PC-3 (cell line): ENCODE data around the gene LIME1. TPM values are rescaled to one million over a fixed set of nuclear protein-coding genes. Genes with fewer than 3 reads are reported as not detected.

ENCODE experiments used
- ATAC-seq: fragments of 200-7000 bp; cut with Tn5 transposase; 2 replicates; pipeline ENCODE4 v1.9.1; 2020; ENCODE audit warnings: mild to moderate bottlenecking, moderate library complexity
- BruUV-seq: library from RNA; stranded (reverse); fragments of 400-500 nt; replicated peaks from 2 replicates; lab custom pipeline; 2021; lab: Mats Ljungman, UMichigan
- CTCF ChIA-PET: fragments of 300-600 bp; sonication (Branson Sonifier 250); formaldehyde crosslinking; loops from one replicate; lab custom pipeline; 2022; ENCODE audit warnings: antibody characterized with exemption; lab: Charles Lee
- POLR2A ChIA-PET: fragments of 300-600 bp; sonication (Branson Sonifier 250); formaldehyde crosslinking; loops from one replicate; lab custom pipeline; 2022; ENCODE audit warnings: antibody characterized with exemption; ENCODE audit not compliant: unreplicated experiment; lab: Charles Lee
- DNase-seq: peaks from one replicate; pipeline ENCODE4 v3.0.0-alpha.2; 2015
- H2AFZ ChIP-seq: fragments of 300-600 bp; sonication (generic); 2 replicates; pipeline ENCODE4 v1.6.0; 2016; ENCODE audit warnings: antibody characterized with exemption, low read length
- H3F3A ChIP-seq: fragments of 300-600 bp; sonication (generic); one replicate; pipeline ENCODE4 v1.6.0; 2017; ENCODE audit warnings: antibody characterized with exemption, low read length, control low read depth, mild to moderate bottlenecking; ENCODE audit not compliant: unreplicated experiment
- H3K27ac ChIP-seq: fragments of 300-600 bp; sonication (generic); 2 replicates; pipeline ENCODE4 v1.5.1; 2016; ENCODE audit warnings: mild to moderate bottlenecking, low read length
- H3K27me3 ChIP-seq: fragments of 300-600 bp; sonication (generic); 2 replicates; pipeline ENCODE4 v1.6.1; 2016; ENCODE audit warnings: low read length, mixed read lengths
- H3K36me3 ChIP-seq: fragments of 300-600 bp; sonication (generic); 2 replicates; pipeline ENCODE4 v1.6.1; 2016; ENCODE audit warnings: low read depth, mixed run types, low read length, mixed read lengths
- H3K4me1 ChIP-seq: fragments of 300-600 bp; sonication (generic); 2 replicates; pipeline ENCODE4 v1.5.1; 2016; ENCODE audit warnings: low read length; ENCODE audit not compliant: insufficient read depth
- H3K4me2 ChIP-seq: fragments of 300-600 bp; sonication (generic); 2 replicates; pipeline ENCODE4 v1.6.0; 2016; ENCODE audit warnings: low read length
- H3K4me3 ChIP-seq: fragments of 300-600 bp; sonication (generic); 2 replicates; pipeline ENCODE4 v1.5.1; 2016; ENCODE audit warnings: mild to moderate bottlenecking, low read length, mixed read lengths
- H3K79me2 ChIP-seq: fragments of 300-600 bp; sonication (generic); 2 replicates; pipeline ENCODE4 v1.6.1; 2017; ENCODE audit warnings: low read length, mixed read lengths
- H3K9ac ChIP-seq: fragments of 300-600 bp; sonication (generic); 2 replicates; pipeline ENCODE4 v1.6.0; 2016; ENCODE audit warnings: mild to moderate bottlenecking, low read length
- H3K9me2 ChIP-seq: fragments of 300-600 bp; sonication (generic); replicated peaks from 2 replicates; pipeline ENCODE4 v1.6.1; 2016; ENCODE audit warnings: mixed run types, low read length, mixed read lengths
- H3K9me3 ChIP-seq: fragments of 300-600 bp; sonication (generic); 2 replicates; pipeline ENCODE4 v1.6.1; 2016; ENCODE audit warnings: low read length, mixed read lengths
- H4K20me1 ChIP-seq: fragments of 300-600 bp; sonication (generic); 2 replicates; pipeline ENCODE4 v1.6.1; 2016; ENCODE audit warnings: low read length, mixed read lengths
- CTCF ChIP-seq: fragments of 300-600 bp; sonication (generic); conservative IDR thresholded peaks from 2 replicates; pipeline ENCODE4 v1.5.1; 2017; ENCODE audit warnings: antibody characterized with exemption, low read depth, mild to moderate bottlenecking, low read length
- EZH2 ChIP-seq: fragments of 300-600 bp; sonication (generic); IDR thresholded peaks from one replicate; pipeline ENCODE4 v1.6.1; 2017; ENCODE audit warnings: antibody characterized with exemption, mild to moderate bottlenecking, low read length; ENCODE audit not compliant: unreplicated experiment
- EZH2phosphoT487 ChIP-seq: fragments of 300-600 bp; sonication (generic); IDR thresholded peaks from 2 replicates; pipeline ENCODE4 v1.6.1; 2018; ENCODE audit warnings: mild to moderate bottlenecking, antibody characterized with exemption, low read length, borderline replicate concordance
- intact Hi-C: fragments of 100-400 bp; cut with micrococcal nuclease; formaldehyde crosslinking; loops from 2 replicates; pipeline ENCODE4 v1.9.0; 2023
- total RNA-seq: library from RNA; depleted of rRNA; stranded (reverse); fragments of >200 nt; gene quantifications from 2 replicates; pipeline ENCODE4 v1.2.3, GENCODE V29; 2014

Gene LIME1
- total RNA-seq, 1 experiment from 2014 or later, result 17.3 TPM

DNA sequence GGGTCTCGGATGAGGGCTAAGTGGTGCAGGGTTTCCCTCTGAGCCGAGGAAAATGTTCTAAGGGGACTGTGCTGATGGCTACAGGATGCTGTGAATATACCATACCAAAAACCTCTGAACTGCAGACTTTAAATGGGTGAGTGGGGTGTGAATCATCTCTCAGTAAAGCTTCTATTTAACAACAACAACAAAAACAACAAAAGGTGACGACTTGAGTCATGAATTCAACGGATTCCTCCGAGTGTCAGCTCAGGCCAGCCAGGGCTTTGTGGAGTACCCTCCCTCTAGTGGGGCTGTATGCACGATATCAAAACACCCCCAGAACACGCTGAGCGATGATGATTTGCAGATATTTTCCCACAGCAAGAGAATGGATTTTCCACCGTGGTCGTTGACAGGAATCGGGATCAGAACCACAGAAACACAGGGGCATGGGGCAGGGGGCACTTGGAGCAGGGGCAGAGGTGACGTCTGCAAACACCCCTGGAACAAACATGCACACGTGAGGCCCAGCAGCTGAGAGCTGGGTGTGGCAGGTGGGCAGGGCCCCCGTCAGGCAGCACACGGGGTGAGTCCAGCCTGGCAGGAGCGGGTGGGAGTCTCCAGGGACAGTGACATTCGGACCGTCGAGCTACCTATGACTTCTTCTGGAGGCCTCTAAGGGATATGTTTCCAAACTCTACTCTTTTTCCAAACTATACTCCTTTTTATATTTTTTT is 41.7 kb downstream of the LIME1 start:
- Histone ChIP-seq H3K4me3 (peak overlapping the region; percentile 9; the same call in 1 of the 2 replicates), H3K9me2 (no peaks in the 10 kb centered on the region), H3K36me3 (no peaks in the 10 kb centered on the region), H2AFZ (no peak overlapping the region), H3K9me3 (no peaks in the 10 kb centered on the region), H3K4me2 (peak overlapping the region; percentile 66), H3K4me1 (peaks cover 18% of the 10 kb centered on the region), H3K9ac (no peak overlapping the region), H3K27me3 (no peaks in the 10 kb centered on the region), H3K27ac (no peak overlapping the region), H3K79me2 (no peaks in the 10 kb centered on the region), H4K20me1 (no peaks in the 10 kb centered on the region), H3F3A (no peaks in the 10 kb centered on the region)
- POLR2A ChIA-PET, result interaction anchor here (0.6 kb wide), 1 partner anchor 59 kb away, joined by 6 read pairs; no protein-coding TSS in a partner anchor
- ATAC-seq, result peak; percentile 81
- TF ChIP-seq CTCF (no peak), EZH2 (no peak), EZH2phosphoT487 (no peak)
- DNase-seq, result peak; percentile 75
- CTCF ChIA-PET, result interaction anchor here (0.6 to 1.3 kb wide), 3 partner anchors 37 to 136 kb away, joined by 3 to 5 read pairs (median 3); no protein-coding TSS in a partner anchor
- no TSS peak for BruUV-seq
- intact Hi-C loops, result no loop called here

GRCh38 chr20:63778857-63779256 is 42.4 kb downstream of the LIME1 start:
- H3K27ac ChIP-seq, result no peak overlapping the region
- H3K9me3 ChIP-seq, result no peaks in the 10 kb centered on the region
- no peaks in the 10 kb centered on the region for H3F3A ChIP-seq
- no peaks in the 10 kb centered on the region for H4K20me1 ChIP-seq
- no TSS peak for BruUV-seq
- intact Hi-C loops, result no loop called here
- H3K36me3 ChIP-seq, result no peaks in the 10 kb centered on the region
- no peaks in the 10 kb centered on the region for H3K27me3 ChIP-seq
- DNase-seq (no peak), ATAC-seq (no peak)
- CTCF ChIA-PET, result interaction anchor here (1.3 kb wide), 1 partner anchor 38 kb away, joined by 5 read pairs; no protein-coding TSS in a partner anchor
- no peak overlapping the region for H3K4me3 ChIP-seq
- H2AFZ ChIP-seq, result no peak overlapping the region
- no peaks in the 10 kb centered on the region for H3K79me2 ChIP-seq
- H3K4me1 ChIP-seq, result peaks cover 13% of the 10 kb centered on the region
- POLR2A ChIA-PET, result interaction anchor here (0.6 kb wide), 1 partner anchor 60 kb away, joined by 6 read pairs; no protein-coding TSS in a partner anchor
- no peak overlapping the region for H3K9ac ChIP-seq
- TF ChIP-seq CTCF (0 out of 2 replicates have a peak, but pooled peaks have one; percentile 18), EZH2 (no peak), EZH2phosphoT487 (no peak)
- H3K9me2 ChIP-seq, result no peaks in the 10 kb centered on the region
- H3K4me2 ChIP-seq, result no peak overlapping the region

DNA sequence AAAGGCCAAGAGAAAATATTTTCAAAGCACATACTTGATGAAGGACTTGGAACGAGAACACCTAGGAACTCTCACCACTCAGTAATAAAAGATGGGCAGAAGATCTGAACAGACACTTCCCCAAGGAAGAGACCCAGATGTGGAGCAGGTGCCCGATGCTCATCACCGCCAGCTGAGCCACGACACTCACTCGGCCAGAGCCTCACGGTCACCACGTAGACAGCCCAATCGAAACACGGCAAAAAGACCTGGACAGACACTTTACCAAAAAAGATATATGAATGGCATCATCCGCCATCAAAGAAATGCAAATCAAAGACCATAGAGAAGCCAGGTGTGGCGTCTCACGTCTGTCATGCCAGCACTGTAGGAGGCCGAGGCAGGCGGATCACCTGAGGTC is 44.7 kb downstream of the LIME1 start:
- H3K9me2 ChIP-seq, result no peaks in the 10 kb centered on the region
- H3K4me2 ChIP-seq, result no peak overlapping the region
- ChIA-PET CTCF (no interaction called here), POLR2A (no interaction called here)
- no peaks in the 10 kb centered on the region for H3K9me3 ChIP-seq
- no peak overlapping the region for H3K9ac ChIP-seq
- H3K27ac ChIP-seq, result no peak overlapping the region
- no peak overlapping the region for H3K4me3 ChIP-seq
- H3K36me3 ChIP-seq, result no peaks in the 10 kb centered on the region
- H3K27me3 ChIP-seq, result no peaks in the 10 kb centered on the region
- no peak overlapping the region for H2AFZ ChIP-seq
- peaks cover 13% of the 10 kb centered on the region for H3K4me1 ChIP-seq
- H3K79me2 ChIP-seq, result no peaks in the 10 kb centered on the region
- DNase-seq (no peak), ATAC-seq (no peak)
- TF ChIP-seq EZH2, result no peak
- no peak for TF ChIP-seq EZH2phosphoT487
- no peak for TF ChIP-seq CTCF
- H4K20me1 ChIP-seq, result no peaks in the 10 kb centered on the region
- intact Hi-C loops, result loop anchor here (5.0 kb wide), 1 partner anchor 74 kb away; the partner anchor contains the start of genes ARFRP1 and ZGPAT
- H3F3A ChIP-seq, result no peaks in the 10 kb centered on the region
- BruUV-seq, result no TSS peak
